Vagina (tissue), 2 donors: Measurements from ENCODE around the gene TEX22. TPM values are rescaled to one million over a fixed set of nuclear protein-coding genes. Genes with fewer than 3 reads are reported as not detected.

Source experiments
- DNase-seq, 2 donors: peaks; one replicate each; pipeline ENCODE4 v3.0.0-alpha.2; 2017; ENCODE audit errors: extremely low spot score in 2 of 2
- H3K27ac ChIP-seq: fragments of 200-600 bp; sonication (generic); one replicate; pipeline ENCODE4 v1.5.1; 2019
- H3K27me3 ChIP-seq: fragments of 200-600 bp; sonication (generic); one replicate; pipeline ENCODE4 v1.5.1; 2019
- H3K36me3 ChIP-seq, 2 donors: fragments of 200-600 bp; sonication (generic); one replicate each; pipeline ENCODE4 v1.5.1; 2017 to 2019
- H3K4me1 ChIP-seq: fragments of 200-600 bp; sonication (generic); one replicate; pipeline ENCODE4 v1.5.1; 2019
- H3K4me3 ChIP-seq, 2 donors: fragments of 200-600 bp; sonication (generic); 1 replicate in 1 of 2; 2 replicates in 1 of 2; pipeline ENCODE4 v1.5.1; 2016 to 2019
- H3K9me3 ChIP-seq: fragments of 200-600 bp; sonication (generic); one replicate; pipeline ENCODE4 v1.5.1; 2019
- POLR2A ChIP-seq, 2 donors: fragments of 450-650 bp; IDR thresholded peaks; one replicate each; pipeline ENCODE4 v1.6.1; 2017; ENCODE audit warnings: antibody characterized with exemption in 2 of 2, mild to moderate bottlenecking in 2 of 2, moderate library complexity in 2 of 2
- POLR2AphosphoS5 ChIP-seq, 2 donors: sonication (generic); formaldehyde crosslinking; IDR thresholded peaks; one replicate each; pipeline ENCODE4 v1.9.0; 2017; ENCODE audit warnings: antibody characterized with exemption in 2 of 2, mild to moderate bottlenecking in 2 of 2, low read depth in 1 of 2; ENCODE audit not compliant: insufficient read depth in 1 of 2
- intact Hi-C: fragments of 100-400 bp; cut with DNase I; formaldehyde crosslinking; loops from one replicate; pipeline ENCODE4 v1.15.1; 2023
- total RNA-seq: library from RNA; depleted of rRNA; stranded (reverse); fragments of >200 nt; gene quantifications from one replicate; pipeline ENCODE4 v1.2.3, GENCODE V29; 2016
- TF ChIP-seq, protein P1 (sequence below), 3 experiments: fragments of 450-650 bp in 2 of 3; fragments of 200-600 bp in 1 of 3; sonication (generic) in 1 of 3; IDR thresholded peaks; one replicate each; pipeline ENCODE4 v1.5.1; 2017 to 2019; ENCODE audit warnings: antibody characterized with exemption in 3 of 3, mild to moderate bottlenecking in 2 of 3, moderate library complexity in 2 of 3

TEX22 gene
- total RNA-seq, 1 donor from 2014 or later = not detected

GRCh38 chr14:105439179-105439578 is 40.8 kb downstream of the TEX22 start:
- intact Hi-C loops = no loop called here
- no peak for DNase-seq
- H3K27ac ChIP-seq = no peak overlapping the region
- H3K4me1 ChIP-seq = no peaks in the 10 kb centered on the region
- H3K27me3 ChIP-seq = no peaks in the 10 kb centered on the region
- peaks cover 0 to 10% of the 10 kb centered on the region in 2 donors for H3K36me3 ChIP-seq
- TF ChIP-seq POLR2A (IDR thresholded peaks at IDR 0.05) (no peak), POLR2AphosphoS5 (IDR thresholded peaks at IDR 0.05; ENCODE audit: insufficient read depth in 1 of 2, low read depth in 1 of 2) (no peak)
- TF ChIP-seq, protein P1, sequence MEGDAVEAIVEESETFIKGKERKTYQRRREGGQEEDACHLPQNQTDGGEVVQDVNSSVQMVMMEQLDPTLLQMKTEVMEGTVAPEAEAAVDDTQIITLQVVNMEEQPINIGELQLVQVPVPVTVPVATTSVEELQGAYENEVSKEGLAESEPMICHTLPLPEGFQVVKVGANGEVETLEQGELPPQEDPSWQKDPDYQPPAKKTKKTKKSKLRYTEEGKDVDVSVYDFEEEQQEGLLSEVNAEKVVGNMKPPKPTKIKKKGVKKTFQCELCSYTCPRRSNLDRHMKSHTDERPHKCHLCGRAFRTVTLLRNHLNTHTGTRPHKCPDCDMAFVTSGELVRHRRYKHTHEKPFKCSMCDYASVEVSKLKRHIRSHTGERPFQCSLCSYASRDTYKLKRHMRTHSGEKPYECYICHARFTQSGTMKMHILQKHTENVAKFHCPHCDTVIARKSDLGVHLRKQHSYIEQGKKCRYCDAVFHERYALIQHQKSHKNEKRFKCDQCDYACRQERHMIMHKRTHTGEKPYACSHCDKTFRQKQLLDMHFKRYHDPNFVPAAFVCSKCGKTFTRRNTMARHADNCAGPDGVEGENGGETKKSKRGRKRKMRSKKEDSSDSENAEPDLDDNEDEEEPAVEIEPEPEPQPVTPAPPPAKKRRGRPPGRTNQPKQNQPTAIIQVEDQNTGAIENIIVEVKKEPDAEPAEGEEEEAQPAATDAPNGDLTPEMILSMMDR (IDR thresholded peaks at IDR 0.05) = no peak
- H3K9me3 ChIP-seq = no peaks in the 10 kb centered on the region
- H3K4me3 ChIP-seq = no peak overlapping the region

DNA sequence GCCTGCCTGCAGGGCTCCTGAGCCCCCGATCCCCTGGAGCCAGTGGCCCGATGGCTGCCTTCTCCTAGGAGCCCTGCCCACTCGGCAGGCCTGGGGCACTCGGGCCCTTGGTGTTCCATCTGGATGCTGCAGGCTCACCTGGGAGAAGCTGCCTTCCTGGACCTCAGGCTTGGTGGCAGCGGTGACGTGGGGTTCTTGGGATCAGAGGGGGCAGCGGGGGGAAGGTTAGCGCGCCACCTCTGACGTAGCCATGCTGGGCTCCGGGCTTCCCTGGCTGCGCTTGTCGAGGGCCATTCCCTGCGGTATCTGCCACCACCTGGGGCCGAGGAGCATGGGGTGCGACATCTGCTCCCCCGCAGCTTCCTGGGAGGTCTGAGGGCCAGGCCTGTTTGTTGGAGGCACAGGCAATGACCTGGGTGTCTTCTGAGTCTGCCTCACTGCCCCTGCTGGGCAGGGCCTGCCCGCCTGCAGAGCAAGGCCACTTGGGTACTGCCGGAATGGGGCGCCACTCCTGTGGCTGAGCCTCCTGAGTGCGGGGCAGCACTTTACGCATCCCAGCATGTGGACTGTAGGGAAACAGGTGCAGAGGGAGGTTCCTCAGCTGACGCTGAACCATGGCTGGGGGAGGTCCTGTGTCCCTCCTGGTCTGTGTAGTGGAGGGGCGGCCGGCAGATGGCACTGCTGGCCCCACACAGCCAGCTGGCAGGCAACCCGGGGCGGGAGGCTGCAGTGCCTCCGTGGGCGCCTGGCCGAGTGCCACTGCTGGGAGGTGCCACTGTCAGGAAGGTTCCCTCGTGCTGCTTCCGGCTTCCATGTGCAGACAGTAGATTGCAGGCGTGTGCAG is 41.6 kb downstream of the TEX22 start:
- Histone ChIP-seq H3K36me3 (peaks cover 0 to 10% of the 10 kb centered on the region in 2 donors), H3K9me3 (no peaks in the 10 kb centered on the region), H3K4me1 (no peaks in the 10 kb centered on the region), H3K27me3 (no peaks in the 10 kb centered on the region), H3K4me3 (no peak overlapping the region), H3K27ac (no peak overlapping the region)
- TF ChIP-seq, protein P1 (IDR thresholded peaks at IDR 0.05) = no peak
- TF ChIP-seq POLR2AphosphoS5 (IDR thresholded peaks at IDR 0.05; ENCODE audit: insufficient read depth in 1 of 2, low read depth in 1 of 2) (no peak), POLR2A (IDR thresholded peaks at IDR 0.05) (no peak)
- DNase-seq = no peak
- intact Hi-C loops = loop anchor here (10.0 kb wide), 1 partner anchor 85 kb away; the partner anchor contains the start of gene TMEM121

- DNase-seq = no peak
- Histone ChIP-seq H3K27ac (no peak overlapping the region), H3K36me3 (peaks cover 0 to 10% of the 10 kb centered on the region in 2 donors), H3K27me3 (no peaks in the 10 kb centered on the region), H3K9me3 (no peaks in the 10 kb centered on the region), H3K4me1 (no peaks in the 10 kb centered on the region), H3K4me3 (no peak overlapping the region)
- TF ChIP-seq, protein P1 (IDR thresholded peaks at IDR 0.05) = no peak
- no peak for TF ChIP-seq POLR2AphosphoS5 (IDR thresholded peaks at IDR 0.05; ENCODE audit: insufficient read depth in 1 of 2, low read depth in 1 of 2)
- no peak for TF ChIP-seq POLR2A (IDR thresholded peaks at IDR 0.05)
- intact Hi-C loops = loop anchor here (10.0 kb wide), 1 partner anchor 84 kb away; the partner anchor contains the start of gene TMEM121
Measured at GRCh38 chr14:105440554-105440900, 42.2 kb downstream of the TEX22 start.

GRCh38 chr14:105440992-105441391 is 42.7 kb downstream of the TEX22 start:
- Histone ChIP-seq H3K4me1 (no peaks in the 10 kb centered on the region), H3K27ac (no peak overlapping the region), H3K27me3 (no peaks in the 10 kb centered on the region), H3K36me3 (peaks cover 0 to 10% of the 10 kb centered on the region in 2 donors), H3K4me3 (no peak overlapping the region), H3K9me3 (no peaks in the 10 kb centered on the region)
- no peak for TF ChIP-seq POLR2A (IDR thresholded peaks at IDR 0.05)
- TF ChIP-seq, protein P1 (IDR thresholded peaks at IDR 0.05) = no peak
- TF ChIP-seq POLR2AphosphoS5 (IDR thresholded peaks at IDR 0.05; ENCODE audit: insufficient read depth in 1 of 2, low read depth in 1 of 2) = no peak
- DNase-seq = no peak
- intact Hi-C loops = loop anchor here (10.0 kb wide), 1 partner anchor 84 kb away; the partner anchor contains the start of gene TMEM121

DNA sequence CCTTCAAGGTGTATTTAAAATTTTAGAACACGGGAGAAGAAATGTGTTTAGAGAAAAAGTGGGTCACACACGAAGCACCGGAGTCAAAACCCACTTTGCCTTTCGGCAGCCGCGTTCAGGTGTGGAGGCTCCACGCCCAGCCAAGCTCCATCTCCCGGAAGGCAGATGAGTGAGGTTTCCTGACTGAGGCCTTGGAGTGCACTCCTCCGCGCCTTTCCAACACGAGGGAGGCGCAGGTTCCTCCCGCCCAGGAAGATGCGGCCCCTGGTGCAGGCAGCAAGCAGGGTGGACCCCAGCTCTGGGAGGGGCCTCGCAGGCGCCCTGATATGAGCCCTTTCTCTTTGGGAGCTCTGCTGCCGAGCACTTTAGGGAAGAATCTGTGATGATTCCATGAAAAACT is 43.8 kb downstream of the TEX22 start:
- no peak overlapping the region for H3K4me3 ChIP-seq
- no peak overlapping the region for H3K27ac ChIP-seq
- DNase-seq = no peak
- H3K27me3 ChIP-seq = no peaks in the 10 kb centered on the region
- TF ChIP-seq POLR2AphosphoS5 (IDR thresholded peaks at IDR 0.05; ENCODE audit: insufficient read depth in 1 of 2, low read depth in 1 of 2) (no peak), POLR2A (IDR thresholded peaks at IDR 0.05) (no peak)
- TF ChIP-seq, protein P1 (IDR thresholded peaks at IDR 0.05) = no peak
- no peaks in the 10 kb centered on the region for H3K4me1 ChIP-seq
- no peaks in the 10 kb centered on the region for H3K9me3 ChIP-seq
- peaks cover 0 to 10% of the 10 kb centered on the region in 2 donors for H3K36me3 ChIP-seq
- intact Hi-C loops = loop anchor here (10.0 kb wide), 1 partner anchor 83 kb away; the partner anchor contains the start of gene TMEM121
